ENCODE measurements around the gene PROKR2.

The PROKR2 gene

GRCh38 chr20:5328268-5328667 is 11.5 kb upstream of the PROKR2 start:
- DNase-seq (ENCODE audit: low spot score) = no peak
- CTCF ChIA-PET = no interaction called here
- POLR2A ChIA-PET (ENCODE audit: low non-redundant PET) = no interaction called here
- TF ChIP-seq CTCF (conservative IDR thresholded peaks at IDR 0.05; ENCODE audit: low read depth) = no peak
- H3K27ac ChIP-seq = no peak overlapping the region

- ChIA-PET POLR2A (ENCODE audit: low non-redundant PET) (no interaction called here), CTCF (no interaction called here)
- H3K27ac ChIP-seq = no peak overlapping the region
- DNase-seq (ENCODE audit: low spot score) = no peak
- no peak for TF ChIP-seq CTCF (conservative IDR thresholded peaks at IDR 0.05; ENCODE audit: low read depth)
Observed at GRCh38 chr20:5327356-5327755, 10.6 kb upstream of the PROKR2 start.

DNA sequence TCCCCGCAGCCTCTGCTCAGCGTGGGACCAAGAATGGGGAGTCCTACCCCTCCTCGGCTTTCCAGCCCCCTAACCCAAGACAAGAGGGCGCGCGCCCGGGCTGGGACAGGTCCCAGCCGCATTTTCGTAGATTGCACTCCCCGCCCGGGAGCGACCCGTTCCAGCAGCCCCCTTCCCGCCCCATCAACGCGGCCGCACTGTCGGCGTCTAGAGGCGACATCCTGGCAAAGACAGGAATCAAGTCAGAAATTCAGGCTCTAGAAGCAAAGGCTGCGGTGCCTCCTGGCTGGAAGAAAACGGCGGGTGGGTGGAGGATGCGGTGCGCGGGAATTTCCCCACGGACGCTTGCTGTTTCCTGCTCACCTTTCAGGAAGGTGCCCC is 957 bp downstream of the PROKR2 start:
- DNase-seq (ENCODE audit: low spot score) = no peak
- H3K27ac ChIP-seq = no peak overlapping the region
- CTCF ChIA-PET = no interaction called here
- TF ChIP-seq CTCF (conservative IDR thresholded peaks at IDR 0.05; ENCODE audit: low read depth) = no peak
- POLR2A ChIA-PET (ENCODE audit: low non-redundant PET) = no interaction called here

DNA sequence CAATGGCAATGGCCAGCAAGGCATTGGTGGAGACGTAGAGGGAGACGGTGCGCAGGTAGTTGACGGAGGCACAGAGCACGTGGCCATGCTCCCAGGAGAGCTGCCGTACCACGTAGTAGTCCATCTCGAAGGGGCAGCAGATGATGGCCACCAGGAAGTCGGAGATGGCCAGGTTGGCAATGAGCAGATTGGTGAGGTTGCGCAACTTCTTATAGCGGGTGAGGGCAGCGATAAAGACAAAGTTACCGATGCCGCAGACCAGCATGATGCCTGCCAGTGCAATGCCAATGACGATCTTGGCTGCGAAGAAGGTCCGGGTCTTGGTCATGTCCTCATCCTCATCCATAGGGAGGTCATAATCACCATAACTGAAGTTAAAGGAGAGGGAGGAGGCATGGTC is 2.8 kb downstream of the PROKR2 start:
- ChIA-PET POLR2A (ENCODE audit: low non-redundant PET) (no interaction called here), CTCF (no interaction called here)
- no peak for DNase-seq (ENCODE audit: low spot score)
- H3K27ac ChIP-seq = no peak overlapping the region
- TF ChIP-seq CTCF (conservative IDR thresholded peaks at IDR 0.05; ENCODE audit: low read depth) = no peak

DNA sequence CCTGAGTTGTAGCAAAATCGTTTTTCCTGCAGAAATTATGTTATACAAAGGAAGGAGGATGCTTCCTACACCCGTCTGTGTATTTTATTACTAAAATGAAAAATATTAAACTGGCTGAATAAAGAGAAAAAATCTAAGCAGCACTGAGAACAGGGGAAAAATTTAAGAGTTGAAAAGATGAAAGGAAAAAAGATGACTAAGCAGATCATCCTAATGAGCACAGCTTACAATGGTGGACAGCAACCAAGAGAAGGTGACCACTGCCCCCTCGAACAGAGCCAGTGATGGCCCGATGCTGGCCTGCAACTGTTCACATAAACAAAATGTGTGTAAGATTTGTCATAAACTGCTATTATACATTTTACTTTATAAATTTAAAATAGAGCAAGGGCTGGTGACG is 4.2 kb downstream of the PROKR2 start:
- H3K27ac ChIP-seq = no peak overlapping the region
- no peak for DNase-seq (ENCODE audit: low spot score)
- CTCF ChIA-PET = no interaction called here
- TF ChIP-seq CTCF (conservative IDR thresholded peaks at IDR 0.05; ENCODE audit: low read depth) = no peak
- POLR2A ChIA-PET (ENCODE audit: low non-redundant PET) = no interaction called here

DNA sequence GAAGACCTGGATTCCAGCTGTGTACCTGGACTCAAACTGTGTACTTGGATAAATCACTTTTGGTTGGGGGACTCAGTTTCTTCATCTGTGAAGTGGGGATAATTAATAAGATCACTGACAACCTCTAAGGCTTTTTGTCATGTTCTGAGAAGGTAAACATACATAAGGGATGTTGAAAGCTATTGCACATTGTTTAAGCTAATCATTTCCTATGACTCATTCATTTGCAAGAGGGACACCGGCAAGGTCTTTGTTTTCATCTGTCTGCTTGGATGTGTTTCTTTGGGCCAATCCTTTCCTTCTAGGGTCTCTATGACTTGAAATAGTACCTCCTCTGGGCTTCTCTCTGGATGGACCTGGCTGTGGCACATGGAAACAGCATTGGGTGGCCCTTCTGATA is 6.8 kb downstream of the PROKR2 start:
- DNase-seq (ENCODE audit: low spot score) = no peak
- no peak for TF ChIP-seq CTCF (conservative IDR thresholded peaks at IDR 0.05; ENCODE audit: low read depth)
- no peak overlapping the region for H3K27ac ChIP-seq
- ChIA-PET POLR2A (ENCODE audit: low non-redundant PET) (no interaction called here), CTCF (interaction anchor here (1.4 kb wide), 1 partner anchor 8 kb away, joined by 3 read pairs; no protein-coding TSS in a partner anchor)

DNA sequence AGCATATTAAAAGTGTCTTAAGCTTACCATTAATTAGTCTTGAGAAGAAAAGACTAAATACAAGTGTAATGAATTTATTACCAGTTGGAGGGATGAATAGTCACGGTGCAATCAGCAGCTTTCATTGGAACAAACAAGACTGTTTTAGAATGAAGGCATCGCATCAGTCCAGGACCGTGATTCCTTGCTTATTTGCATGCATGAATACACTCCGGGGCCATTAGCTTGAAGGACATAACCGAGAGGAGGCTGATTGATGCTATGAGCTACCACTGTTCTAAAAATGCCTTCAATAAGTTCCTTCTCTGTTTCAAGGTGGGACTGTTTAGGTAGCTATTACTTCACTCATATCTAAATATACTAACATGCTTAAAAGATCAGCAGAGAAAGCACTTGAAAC is 17.9 kb downstream of the PROKR2 start:
- DNase-seq (ENCODE audit: low spot score) = no peak
- ChIA-PET POLR2A (ENCODE audit: low non-redundant PET) (interaction anchor here (0.5 kb wide), 1 partner anchor 309 kb away, joined by 3 read pairs; no protein-coding TSS in a partner anchor), CTCF (interaction anchor here (0.6 kb wide), 1 partner anchor 147 kb away, joined by 4 read pairs; no protein-coding TSS in a partner anchor)
- TF ChIP-seq CTCF (conservative IDR thresholded peaks at IDR 0.05; ENCODE audit: low read depth) = no peak
- no peak overlapping the region for H3K27ac ChIP-seq
